ENCODE results near the gene PBX1.

PBX1 gene

GRCh38 chr1:164716992-164717703 is 158.2 kb downstream of the PBX1 start:
- no peak overlapping the region for H3K4me3 ChIP-seq (replicated peaks; ENCODE audit: low read depth, low read length)
- no peak for TF ChIP-seq CTCF (IDR thresholded peaks at IDR 0.05; ENCODE audit: low read length, missing control alignments)
- peak; percentile 45 for DNase-seq (ENCODE audit: low read depth)

- DNase-seq (ENCODE audit: low read depth), result peak; percentile 48
- no peak for TF ChIP-seq CTCF (IDR thresholded peaks at IDR 0.05; ENCODE audit: low read length, missing control alignments)
- no peak overlapping the region for H3K4me3 ChIP-seq (replicated peaks; ENCODE audit: low read depth, low read length)
Observed at GRCh38 chr1:164718821-164719220, 159.8 kb downstream of the PBX1 start.

- DNase-seq (ENCODE audit: low read depth), result no peak
- no peak for TF ChIP-seq CTCF (IDR thresholded peaks at IDR 0.05; ENCODE audit: low read length, missing control alignments)
- no peak overlapping the region for H3K4me3 ChIP-seq (replicated peaks; ENCODE audit: low read depth, low read length)
Observed at GRCh38 chr1:164719676-164720439, 160.9 kb downstream of the PBX1 start.

- H3K4me3 ChIP-seq (replicated peaks; ENCODE audit: low read depth, low read length), result no peak overlapping the region
- no peak for TF ChIP-seq CTCF (IDR thresholded peaks at IDR 0.05; ENCODE audit: low read length, missing control alignments)
- no peak for DNase-seq (ENCODE audit: low read depth)
Observed at GRCh38 chr1:164720440-164721227, 161.7 kb downstream of the PBX1 start.

- TF ChIP-seq CTCF (IDR thresholded peaks at IDR 0.05; ENCODE audit: low read length, missing control alignments), result no peak
- no peak for DNase-seq (ENCODE audit: low read depth)
- H3K4me3 ChIP-seq (replicated peaks; ENCODE audit: low read depth, low read length), result no peak overlapping the region
Observed at GRCh38 chr1:164721228-164721496, 162.2 kb downstream of the PBX1 start.

GRCh38 chr1:164723296-164723798 is 164.4 kb downstream of the PBX1 start:
- no peak for TF ChIP-seq CTCF (IDR thresholded peaks at IDR 0.05; ENCODE audit: low read length, missing control alignments)
- no peak overlapping the region for H3K4me3 ChIP-seq (replicated peaks; ENCODE audit: low read depth, low read length)
- no peak for DNase-seq (ENCODE audit: low read depth)
